GM18519 (cell line): Measurements from ENCODE around the gene LIMA1.
"Not testable (repeated sequence)": the region's sequence is repeated elsewhere in the genome, so short reads cannot be mapped to it uniquely, and the experiment has no call there.

Experiments
- ATAC-seq: cut with Tn5 transposase; IDR thresholded peaks from one replicate; pipeline ENCODE4 v1.9.1; 2021; ENCODE audit warnings: mild to moderate bottlenecking, moderate library complexity; ENCODE audit not compliant: unreplicated experiment, low FRiP score

Gene LIMA1

GRCh38 chr12:50221228-50222008 lies 61.9 kb downstream of the LIMA1 start:
- no peak for ATAC-seq

DNA sequence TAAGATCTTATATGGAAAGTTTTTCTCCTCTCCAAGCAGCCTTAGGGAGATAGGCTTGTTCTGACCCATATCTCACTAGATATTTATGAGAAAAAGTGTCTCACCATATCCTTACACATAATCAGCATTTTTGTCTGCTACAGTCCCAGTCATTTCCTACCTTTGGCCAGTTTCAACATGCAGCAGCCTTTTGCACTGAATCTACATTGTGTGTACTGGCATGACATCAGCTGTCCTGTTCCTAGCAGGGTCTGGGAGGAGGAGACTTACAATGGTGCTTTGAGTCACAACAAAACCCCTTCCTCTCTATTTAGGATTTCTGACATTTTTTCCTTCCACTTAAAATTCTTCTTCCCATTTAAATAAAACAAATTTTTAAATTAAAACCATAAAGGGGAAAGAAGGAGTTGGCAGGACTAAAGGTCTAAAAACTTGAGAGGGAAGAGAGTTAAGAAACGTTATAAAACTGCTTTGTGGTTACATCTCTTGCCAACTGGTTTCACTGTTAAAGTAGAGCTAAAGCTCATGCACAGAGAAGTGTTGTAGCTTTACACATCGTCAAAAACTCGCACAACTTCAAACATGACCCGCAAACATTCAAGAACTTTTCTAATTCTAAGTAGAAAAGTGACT lies 62.8 kb downstream of the LIMA1 start:
- ATAC-seq, result no peak

DNA sequence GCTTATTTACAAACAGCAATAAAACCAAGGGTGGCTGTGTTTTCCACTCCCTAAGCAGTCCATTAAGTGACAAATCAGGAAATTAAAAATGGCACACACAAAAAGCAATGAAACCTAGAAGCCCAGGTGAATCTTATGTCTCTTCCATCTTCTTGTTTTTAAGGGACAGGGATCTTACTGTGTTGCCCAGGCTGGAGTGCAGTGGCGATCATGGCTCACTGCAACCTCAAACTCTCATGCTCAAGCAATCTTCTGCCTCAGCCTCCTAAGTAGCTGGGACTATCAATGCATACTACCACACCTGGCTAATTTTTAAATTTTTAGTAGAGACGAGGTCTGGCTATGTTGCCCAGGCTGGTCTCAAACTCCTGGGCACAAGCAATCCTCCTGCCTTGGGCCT lies 63.8 kb downstream of the LIMA1 start:
- no peak for ATAC-seq

DNA sequence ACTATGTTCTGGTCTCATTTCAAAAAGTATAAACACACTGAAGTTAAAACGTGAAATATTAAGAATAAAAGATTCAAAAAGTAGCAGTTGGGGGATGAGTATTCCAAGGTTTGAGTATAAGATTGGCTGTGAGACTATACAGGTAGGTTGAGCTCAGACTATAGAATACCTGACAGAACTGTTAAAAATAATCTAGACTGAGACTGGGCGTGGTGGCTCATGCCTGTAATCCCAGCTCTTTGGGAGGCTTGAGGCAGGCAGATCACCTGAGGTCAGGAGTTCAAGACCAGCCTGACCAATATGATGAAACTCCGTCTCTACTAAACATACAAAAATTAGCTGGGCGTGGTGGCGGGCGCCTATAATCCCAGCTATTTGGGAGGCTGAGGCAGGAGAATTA lies 64.3 kb downstream of the LIMA1 start:
- ATAC-seq, result not testable (repeated sequence)

GRCh38 chr12:50218386-50218785 lies 64.9 kb downstream of the LIMA1 start:
- ATAC-seq, result no peak

- ATAC-seq, result no peak
Measured at GRCh38 chr12:50217202-50217601, 66.1 kb downstream of the LIMA1 start.

DNA sequence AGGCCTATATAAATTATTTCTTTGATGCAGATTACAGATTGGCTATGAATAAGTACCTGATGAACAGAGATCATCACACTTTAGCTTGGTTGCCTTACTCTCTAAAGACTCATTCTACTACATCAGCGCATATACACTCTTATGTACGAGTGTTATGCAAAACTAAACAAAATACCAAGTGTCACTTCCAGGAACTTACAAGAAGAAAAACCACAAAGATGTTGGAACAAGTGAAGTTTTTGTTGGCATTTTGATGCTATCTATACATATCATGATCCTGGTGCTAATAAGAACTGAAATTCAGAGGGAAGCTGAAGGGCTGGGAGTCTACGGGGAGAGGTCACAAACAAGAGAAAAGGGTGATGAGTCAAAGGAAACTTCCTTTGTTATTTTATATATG lies 68.3 kb downstream of the LIMA1 start:
- no peak for ATAC-seq

DNA sequence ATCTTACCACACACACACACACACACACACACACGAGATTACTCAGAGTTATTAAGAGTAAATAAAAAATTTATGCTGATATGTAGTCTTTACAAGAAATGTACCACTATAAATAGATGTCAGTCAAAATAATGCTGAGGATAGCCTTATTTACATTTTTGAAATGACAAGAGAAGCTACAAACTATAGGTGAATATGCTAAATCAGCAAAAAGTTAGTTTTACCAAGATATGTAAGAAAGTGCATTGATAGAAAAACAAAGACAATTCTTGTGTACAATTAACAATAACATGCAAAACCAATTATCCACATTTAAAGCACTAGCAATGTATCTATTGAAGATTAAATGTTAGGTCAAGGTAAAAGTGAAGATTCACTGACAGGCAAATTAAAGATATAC lies 69.3 kb downstream of the LIMA1 start:
- ATAC-seq, result no peak

DNA sequence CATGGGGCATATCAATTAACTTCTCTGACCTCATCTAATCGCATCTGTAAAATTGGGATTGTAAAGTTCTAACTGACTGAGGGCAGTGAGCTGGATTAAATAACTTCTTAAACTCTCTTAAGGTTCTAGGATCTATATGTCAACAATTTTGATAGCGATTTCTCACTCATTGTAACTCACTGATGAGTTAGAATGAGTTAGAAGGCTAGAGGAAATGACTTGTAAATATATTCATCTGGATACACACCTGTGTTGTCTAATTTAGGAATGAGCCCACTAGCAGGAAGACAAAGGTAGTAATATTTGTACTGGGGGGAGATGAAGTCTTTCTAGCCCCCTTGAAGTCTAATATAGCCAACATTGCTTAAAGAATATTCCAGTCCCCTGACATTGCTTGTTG lies 69.9 kb downstream of the LIMA1 start:
- ATAC-seq, result no peak

GRCh38 chr12:50212071-50212467 lies 71.3 kb downstream of the LIMA1 start:
- no peak for ATAC-seq

GRCh38 chr12:50211392-50212070 lies 71.8 kb downstream of the LIMA1 start:
- ATAC-seq, result no peak

DNA sequence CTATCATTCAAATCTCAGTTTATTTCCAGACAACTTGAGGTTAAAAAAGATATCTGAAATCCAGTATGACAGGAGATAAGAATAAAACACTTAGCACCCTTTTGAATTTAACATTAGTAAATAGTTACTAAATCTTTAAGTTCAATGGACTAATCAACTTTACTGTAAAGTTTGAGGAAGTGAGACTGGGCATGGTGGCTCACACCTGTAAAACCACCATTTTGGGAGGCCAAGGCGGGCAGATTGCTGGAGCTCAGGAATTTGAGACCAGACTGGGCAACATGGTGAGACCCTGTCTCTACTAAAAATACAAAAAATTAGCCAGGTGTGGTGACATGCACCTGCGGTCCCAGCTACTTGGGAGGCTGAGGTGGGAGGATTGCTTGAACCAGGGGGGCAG lies 75.9 kb downstream of the LIMA1 start:
- ATAC-seq, result no peak

DNA sequence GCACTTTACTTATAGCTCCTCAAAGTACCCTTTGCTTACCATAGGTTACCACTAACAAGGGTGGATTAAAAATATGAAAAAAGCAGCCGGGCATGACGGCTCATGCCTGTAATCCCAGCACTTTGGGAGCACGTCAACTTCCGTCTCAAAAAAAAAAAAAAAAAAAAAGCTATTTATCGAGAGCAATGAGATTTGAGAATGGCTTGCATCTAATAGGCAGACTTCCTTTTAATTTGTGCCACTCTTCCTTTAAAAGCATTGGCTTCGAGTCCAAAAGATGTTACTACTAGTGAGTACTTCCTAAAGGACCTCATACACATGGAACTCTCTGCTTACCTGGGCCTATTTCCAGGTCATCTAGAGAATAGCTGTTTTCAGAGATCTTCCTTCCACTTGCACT lies 77.7 kb downstream of the LIMA1 start:
- ATAC-seq, result no peak

DNA sequence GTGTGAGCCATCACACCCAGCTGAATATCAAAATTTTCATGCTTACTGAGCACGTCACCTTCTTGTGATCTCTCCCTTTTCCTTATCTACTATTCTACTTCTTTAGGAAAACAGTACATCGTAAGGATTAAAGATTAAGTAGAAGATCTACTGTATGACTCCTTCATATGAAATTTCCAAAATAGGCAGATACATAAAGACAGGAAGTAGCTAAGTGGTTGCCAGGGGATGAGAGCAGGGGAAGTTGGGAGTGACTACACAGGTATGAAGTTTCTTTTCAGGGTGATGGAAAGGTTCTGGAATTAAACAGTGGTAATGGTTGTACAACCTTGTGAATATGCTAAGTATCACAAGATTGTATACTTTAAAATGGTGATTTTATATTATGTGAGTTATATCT lies 79.6 kb downstream of the LIMA1 start:
- no peak for ATAC-seq

- ATAC-seq, result no peak
Measured at GRCh38 chr12:50201987-50202521, 81.3 kb downstream of the LIMA1 start.

- no peak for ATAC-seq
Measured at GRCh38 chr12:50200552-50201273, 82.6 kb downstream of the LIMA1 start.

GRCh38 chr12:50198829-50199228 lies 84.5 kb downstream of the LIMA1 start:
- ATAC-seq, result no peak

DNA sequence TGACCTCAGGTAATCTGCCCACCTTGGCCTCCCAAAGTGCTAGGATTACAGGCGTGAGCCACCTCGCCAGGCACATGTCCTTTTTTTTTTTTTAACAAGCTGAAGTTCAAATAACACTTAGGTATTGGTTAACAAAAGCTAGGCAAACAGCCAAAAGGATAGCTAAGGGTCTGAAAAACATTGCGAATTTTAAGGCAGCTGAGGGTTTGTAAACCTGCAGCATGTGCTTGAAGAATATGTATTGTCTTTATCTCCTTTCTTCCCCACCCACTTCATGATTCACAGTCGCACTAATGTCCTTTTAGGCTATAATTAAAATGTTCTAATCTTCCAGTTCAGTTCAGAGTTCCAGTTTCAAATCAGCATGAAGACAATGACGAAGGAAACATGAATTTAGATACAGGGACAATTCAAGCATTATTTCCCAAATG lies 86.0 kb downstream of the LIMA1 start:
- no peak for ATAC-seq

GRCh38 chr12:50196537-50196936 lies 86.8 kb downstream of the LIMA1 start:
- no peak for ATAC-seq

- no peak for ATAC-seq
Measured at GRCh38 chr12:50195832-50196231, 87.5 kb downstream of the LIMA1 start.

- ATAC-seq, result no peak
Measured at GRCh38 chr12:50192908-50193307, 90.4 kb downstream of the LIMA1 start.
